IPS-NIHi11 (cell line): Measurements from ENCODE around the gene XPO5.
"Not testable (repeated sequence)": the region's sequence is repeated elsewhere in the genome, so short reads cannot be mapped to it uniquely, and the experiment has no call there.

Source experiments
- DNase-seq: peaks from one replicate; pipeline ENCODE4 v3.0.0; 2012; ENCODE audit warnings: mixed read lengths, low spot score

XPO5 gene

DNA sequence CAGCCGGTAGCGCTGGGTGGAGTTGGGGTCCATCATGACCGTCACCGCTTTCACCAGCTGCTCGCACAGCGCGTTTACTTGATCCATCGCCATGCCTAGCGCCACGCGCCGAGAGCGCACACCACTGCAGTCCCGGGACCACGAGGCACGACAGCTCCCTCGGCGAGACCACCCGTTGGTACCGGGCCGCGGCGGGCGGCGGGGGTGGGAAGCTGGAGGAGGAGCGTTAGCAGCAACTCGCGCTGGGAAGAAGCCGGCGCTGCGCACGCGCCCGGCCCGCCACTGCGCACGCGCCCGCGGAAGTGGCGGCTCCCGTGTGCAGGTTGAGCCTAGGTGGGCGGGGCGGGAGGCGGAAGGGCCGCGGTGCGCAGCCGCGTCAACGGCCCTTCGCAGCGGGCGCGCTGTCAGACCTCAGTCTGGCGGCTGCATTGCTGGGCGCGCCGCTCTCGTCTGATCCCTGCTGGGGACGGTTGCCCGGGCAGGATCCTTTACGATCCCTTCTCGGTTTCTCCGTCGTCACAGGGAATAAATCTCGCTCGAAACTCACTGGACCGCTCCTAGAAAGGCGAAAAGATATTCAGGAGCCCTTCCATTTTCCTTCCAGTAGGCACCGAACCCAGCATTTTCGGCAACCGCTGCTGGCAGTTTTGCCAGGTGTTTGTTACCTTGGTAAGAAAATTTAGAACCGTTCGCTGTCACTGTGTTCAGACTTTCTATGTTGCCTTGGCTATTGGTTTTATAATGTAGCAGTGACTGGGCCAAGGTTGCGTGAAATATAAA is at the start of gene XPO5, which contains the start of gene POLH:
XPO5 (minus strand) TSS at position 267 of the 780 bp plus-strand sequence; CDS start at position 93, 174 bp downstream.
POLH (plus strand) TSS at position 414 of the 780 bp plus-strand sequence. CDS start 6,135 bp downstream, outside the sequence.
- DNase-seq = peak; percentile 99

- DNase-seq = no peak
Observed at GRCh38 chr6:43625393-43625992, 49.7 kb upstream of the XPO5 start.

DNA sequence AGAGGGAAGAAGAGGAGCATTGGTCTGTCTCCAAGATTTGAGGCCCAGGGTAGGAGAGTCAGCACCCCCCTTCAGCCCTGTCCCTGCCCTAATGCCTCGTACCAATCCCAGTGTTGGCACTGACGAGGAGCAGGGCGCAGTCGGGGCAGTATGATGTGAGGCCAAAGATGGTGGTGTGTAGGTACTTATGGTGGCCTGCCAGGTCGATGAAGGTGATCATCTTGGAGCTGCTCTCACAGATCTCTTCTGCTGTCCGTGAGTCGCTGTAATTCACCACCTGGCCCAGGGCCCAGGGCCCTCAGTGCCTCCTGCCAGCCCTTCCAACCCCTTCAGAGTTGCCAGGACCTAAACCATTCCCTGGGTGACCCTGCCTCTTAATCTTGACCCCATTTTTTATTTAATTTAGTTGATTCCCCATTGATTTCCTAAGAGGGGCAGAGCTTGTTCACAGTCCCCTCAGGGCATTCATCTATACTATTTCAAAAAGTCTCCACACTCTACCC is 49.0 kb upstream of the XPO5 start:
- no peak for DNase-seq

- DNase-seq = no peak
Observed at GRCh38 chr6:43623880-43624785, 48.3 kb upstream of the XPO5 start.

- no peak for DNase-seq
Observed at GRCh38 chr6:43622541-43622940, 46.7 kb upstream of the XPO5 start.

GRCh38 chr6:43621836-43622180 is 46.0 kb upstream of the XPO5 start:
- DNase-seq = no peak

GRCh38 chr6:43621078-43621835 is 45.4 kb upstream of the XPO5 start:
- no peak for DNase-seq

DNA sequence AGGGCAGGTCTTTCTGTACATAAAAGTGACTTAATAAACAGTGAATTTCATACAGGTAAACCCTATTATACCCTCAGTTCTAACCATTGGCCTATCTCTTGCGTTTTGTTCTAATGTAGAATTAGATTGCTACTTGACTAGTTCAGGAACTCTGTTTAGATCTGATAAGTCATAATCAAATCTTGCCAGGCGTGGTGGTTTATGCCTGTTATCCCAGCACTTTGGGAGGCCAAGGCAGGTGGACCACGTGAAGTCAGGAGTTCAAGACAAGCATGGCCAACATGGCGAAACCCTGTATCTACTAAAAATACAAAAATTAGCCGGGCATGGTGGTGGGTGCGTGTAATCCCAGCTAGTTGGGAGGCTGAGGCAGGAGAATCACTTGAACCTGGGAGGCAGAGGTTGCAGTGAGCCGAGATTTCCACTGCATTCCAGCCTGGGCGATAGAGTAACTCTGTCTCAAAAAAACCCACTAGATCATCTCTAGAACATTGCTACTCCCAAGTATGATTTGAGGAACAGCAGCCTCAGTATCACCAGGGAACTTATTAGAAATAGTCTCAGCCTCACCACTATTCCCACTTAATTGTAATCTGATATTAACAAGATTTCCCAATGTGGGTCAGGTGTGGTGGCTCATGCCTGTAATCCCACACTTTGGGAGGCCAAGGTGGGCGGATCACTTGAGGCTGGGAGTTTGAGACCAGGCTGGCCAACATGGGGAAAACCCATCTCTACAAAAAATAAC is 41.1 kb upstream of the XPO5 start:
- no peak for DNase-seq

GRCh38 chr6:43614396-43614730 is 38.5 kb upstream of the XPO5 start:
- no peak for DNase-seq

GRCh38 chr6:43613721-43614395 is 38.0 kb upstream of the XPO5 start:
- DNase-seq = no peak

DNA sequence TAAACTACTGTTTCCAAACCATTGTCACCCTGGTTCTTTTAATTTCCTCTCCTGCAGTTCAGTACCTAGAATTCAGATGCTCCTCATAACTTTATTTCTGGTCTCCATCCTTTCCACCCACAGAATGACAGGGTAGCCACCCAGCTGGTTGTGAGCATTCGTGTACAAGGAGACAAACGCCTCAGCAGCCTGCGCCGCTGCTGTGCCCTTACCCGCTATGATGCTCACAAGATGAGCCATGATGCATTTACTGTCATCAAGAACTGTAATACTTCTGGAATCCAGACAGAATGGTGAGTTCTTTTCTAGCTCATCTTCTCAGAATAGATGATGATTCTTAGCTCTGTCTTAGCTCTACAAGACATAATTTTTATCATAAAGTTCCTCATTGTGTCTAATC is 34.6 kb upstream of the XPO5 start:
- no peak for DNase-seq

GRCh38 chr6:43609402-43609801 is 33.6 kb upstream of the XPO5 start:
- DNase-seq = no peak

- DNase-seq = no peak
Observed at GRCh38 chr6:43608807-43609206, 33.0 kb upstream of the XPO5 start.

DNA sequence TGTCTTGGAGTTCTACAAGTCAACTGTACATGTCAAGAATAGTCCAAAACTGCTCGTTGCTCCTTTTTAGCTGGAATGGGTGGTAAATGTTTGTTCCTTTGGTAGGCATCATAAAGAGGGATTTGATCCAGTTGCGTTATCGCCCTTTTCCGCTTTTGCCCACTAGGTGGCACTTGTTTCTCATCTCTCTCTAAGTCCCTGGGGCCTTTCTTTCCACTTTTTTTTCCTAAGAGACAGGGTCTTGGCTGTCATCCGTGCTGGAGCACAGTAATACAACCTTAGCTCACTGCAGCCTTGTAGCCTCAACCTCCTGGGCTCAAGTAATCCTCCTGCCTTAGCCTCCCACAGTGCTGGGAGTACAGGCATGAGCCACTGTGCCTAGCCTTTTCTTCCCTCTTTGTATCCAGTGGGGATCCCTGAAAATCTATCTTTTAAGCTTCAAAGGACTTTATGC is 32.5 kb upstream of the XPO5 start:
- peak; percentile 79 for DNase-seq

DNA sequence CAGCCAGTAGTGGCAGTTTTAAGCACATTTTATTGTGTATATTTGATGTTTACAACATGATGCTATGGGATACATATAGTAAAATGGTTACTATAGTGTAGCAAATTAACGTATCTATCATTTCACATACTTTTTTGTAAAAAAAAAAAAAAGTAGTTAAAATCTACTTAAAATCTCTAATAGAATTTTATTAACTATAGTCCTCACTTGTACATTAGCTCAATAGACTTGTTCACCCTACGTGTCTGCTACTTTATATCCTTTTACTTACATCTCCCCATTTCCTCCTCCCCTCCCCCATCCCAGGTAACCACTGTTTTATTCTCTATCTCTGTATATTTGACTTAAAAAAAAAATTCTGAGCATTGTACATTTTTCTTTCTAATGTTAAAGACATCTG is 30.2 kb upstream of the XPO5 start:
- no peak for DNase-seq

DNA sequence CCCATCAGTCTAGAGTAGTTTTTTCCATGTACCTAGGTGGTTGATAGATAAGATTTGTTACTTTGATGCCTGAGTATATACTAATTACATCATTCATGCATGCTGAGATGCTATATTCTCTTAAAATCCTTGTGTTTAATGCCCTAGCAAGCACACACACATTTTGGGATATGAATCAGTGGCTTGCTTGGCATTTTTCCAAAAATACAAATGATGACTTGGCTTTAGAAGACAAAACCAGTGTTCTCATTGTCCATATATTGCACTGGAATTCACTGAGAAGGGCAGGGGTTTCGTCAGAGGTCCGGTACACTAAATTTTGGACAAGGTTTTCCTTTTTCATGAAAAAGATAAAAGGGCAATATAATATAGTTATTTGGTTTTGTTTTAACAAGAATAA is 28.3 kb upstream of the XPO5 start:
- DNase-seq = no peak

DNA sequence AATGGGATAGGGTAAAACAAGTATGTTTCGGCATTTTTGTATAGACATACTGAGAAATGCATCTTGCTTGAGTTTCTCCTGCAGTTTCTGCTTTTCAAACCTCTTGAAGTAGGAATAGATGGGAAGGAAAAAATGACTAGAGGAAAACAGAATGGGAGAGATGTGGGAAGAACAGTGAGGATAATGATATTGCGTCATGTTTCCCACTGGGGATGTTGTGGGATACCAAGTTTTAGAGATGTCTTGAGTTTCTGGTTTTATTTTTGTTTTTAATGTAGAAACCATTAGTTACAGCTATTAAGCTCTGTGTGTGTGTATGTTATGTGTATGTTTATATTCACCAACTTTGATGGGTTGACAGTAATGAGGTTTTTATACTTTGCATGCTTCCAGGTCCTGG is 24.8 kb upstream of the XPO5 start:
- DNase-seq = no peak

DNA sequence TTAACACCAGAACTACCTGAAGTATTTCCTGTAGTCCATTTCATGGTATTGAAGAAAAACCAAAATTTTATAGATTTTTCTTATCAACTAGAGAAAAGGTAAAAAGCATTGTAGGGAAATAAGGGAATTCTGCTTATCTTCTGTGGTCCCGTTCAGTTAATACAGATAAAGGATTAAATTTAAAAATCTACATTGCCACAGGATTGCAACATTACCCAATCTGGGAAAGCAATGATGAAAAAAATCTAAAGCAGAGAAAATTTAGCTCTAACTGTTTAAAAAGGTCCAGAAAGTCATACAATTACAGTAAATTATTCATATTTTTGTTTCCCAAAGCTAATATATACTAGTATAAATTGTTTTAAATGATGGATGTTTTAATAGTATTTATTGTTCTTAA is 18.1 kb upstream of the XPO5 start:
- no peak for DNase-seq

DNA sequence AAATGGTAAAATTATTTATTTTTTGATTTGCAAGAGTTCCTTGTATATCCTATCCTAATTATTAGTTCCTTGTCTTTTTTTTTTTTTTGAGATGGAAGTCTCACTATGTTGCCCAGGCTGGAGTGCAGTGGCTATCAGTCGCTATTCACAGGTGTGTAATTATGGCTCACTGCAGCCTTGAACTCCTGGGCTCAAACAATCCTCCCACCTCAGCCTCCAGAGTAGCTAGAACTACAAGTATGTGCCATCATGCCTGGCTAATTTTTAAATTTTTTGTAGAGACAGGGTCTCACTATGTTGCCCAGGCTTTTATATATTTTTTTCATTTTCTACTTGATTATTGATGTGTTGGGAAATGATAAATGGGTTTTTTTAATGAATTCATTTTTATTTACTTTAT is 13.7 kb upstream of the XPO5 start:
- not testable (repeated sequence) for DNase-seq

DNA sequence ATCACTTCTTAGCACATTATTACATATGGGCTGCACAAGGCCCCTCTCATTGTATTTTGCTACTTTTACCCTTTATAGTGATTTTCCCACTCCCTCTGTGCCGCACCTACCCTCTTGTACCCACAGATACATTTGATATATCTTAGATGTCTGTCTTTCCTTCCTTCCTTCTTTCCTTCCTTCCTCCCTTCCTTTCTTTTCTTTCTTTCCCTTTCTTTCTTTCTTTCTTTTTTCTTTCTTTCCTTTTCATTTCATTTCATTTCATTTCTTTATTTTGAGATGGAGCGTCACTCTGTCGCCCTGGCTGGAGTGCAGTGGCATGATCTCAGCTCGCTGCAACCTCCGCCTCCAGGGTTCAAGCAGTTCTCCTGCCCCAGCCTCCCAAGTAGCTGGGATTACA is 12.4 kb upstream of the XPO5 start:
- DNase-seq = no peak
